DLD1 (cell line): ENCODE measurements around the gene UPF1.

Experiments
- in situ Hi-C: cut with HindIII; loops from 2 replicates; pipeline ENCODE4 v1.10.0; 2017; ENCODE audit warnings: low sequenced_read_pairs

UPF1 gene

DNA sequence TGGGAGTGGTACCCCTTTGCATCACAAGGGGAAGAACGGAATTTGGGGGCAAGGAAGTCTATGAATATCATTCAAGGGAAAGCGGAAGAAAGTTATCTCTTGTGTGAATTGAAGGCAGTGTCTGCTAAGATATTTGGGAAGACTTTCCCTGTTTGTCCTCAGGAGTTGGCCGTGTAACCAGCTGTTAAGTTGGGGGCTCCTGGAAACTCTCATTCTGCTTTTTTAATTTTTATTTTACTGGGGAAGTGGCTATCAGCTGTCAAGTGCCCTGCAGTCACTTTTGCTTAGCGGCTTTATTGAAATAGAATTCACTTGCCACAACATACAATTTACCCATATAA lies 2.9 kb downstream of the UPF1 start:
- in situ Hi-C loops: no loop called here

DNA sequence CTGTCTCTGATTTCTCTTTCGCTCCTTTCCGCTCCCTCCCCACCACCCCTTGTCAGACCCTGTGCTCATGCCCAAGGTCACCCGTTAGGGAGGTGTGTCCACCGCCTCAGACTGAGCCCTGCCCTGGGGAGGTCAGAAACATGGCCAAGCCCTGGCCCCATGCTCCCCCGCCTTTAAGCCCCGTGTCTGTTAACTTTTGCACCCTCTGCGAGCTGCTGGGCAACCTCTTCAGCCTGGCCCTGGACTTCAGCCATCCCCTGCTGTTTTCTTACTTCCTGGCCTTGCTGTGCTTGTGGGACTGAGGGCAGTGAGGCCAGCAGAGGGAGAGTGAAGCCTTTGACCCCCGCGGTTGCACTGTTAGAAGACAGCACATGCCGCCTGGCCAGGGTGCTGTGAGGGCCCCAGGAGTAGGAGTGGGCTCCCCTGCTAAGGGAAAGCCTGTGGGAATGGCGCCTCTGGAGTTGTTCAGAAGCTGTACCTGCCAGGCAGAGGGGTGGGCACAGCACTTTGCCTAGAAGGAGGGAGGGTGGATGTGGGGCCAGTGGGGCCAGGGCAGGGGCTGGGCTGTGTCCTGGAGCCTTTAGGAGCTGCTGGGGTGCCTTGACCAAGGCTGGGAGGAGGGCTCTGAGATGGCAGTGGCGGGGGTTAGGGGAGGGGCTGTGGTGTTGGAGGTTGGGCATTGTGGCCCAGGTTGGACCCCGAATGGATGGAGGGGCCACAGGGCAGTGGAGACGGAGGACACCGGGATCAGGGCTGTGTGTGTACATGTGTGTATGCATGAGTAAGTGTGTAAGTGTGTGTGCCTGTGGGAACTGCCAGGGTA lies 7.9 kb downstream of the UPF1 start:
- in situ Hi-C loops: no loop called here

DNA sequence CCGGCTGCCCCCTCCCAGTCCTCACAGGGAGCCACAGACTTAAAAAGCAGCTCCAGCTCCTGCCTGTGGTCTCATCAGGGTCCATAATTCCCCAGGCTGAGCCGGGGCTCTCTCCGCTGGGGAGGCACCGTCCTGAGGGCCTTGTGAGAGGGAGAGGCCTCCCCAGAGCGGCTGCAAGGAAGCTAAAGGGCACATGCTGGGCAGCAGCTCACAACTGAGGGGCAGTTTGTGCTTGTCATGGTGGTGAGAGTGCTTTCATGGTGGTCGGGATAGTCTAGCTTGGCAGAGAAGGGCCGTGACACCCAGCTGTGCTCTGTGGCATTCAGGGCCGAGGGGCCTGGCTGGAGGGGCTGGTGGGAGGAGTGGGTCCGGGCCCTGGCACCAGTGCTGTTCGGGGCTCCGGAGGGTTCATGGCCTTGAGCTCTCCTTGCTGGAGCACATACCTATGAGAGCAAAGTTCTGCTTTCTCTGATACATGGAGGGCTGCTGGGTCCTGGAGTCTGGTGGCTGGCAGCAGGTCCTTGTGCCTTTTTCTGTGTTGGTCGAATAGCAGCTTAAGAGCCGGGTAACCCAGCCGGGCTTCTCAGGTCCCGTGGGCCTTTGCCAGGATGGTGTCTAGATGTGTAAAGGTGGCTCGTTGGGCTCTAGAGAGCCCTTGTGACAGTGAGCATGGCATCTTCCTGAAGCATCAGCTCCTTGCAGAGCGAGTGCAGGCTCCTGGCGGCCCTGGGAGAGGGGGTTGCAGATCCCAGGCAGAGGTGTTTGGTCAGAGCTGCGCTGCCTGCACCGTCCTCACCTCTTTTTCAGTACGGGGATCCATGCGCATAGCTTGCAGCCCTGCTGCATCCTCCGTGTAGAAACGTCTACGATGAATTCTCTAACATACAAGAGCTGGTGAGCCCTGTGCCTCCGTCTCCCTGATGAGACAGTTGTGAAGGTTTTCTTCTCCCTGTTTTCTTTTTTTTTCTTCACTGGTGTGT lies 8.8 kb downstream of the UPF1 start:
- in situ Hi-C loops: no loop called here

DNA sequence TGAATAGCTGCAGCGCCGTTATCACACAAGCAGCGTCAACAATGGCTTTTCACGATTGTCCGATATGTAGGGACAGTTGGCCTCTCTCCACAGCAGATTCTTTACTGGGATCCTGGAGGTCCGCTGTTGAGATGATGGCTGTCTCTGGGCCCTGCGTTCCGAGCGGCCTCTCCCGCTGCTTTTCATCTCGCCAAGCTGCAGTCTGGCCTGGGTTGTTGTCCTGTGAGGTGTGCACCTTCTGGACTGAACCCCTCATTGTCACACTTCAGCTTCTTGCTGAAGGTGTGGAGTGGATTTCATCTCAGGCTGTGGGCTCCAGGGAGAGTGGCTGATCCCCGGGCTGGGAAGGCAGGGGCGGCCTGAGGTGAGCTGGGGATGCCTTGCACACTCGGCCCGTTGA lies 9.6 kb downstream of the UPF1 start:
- in situ Hi-C loops: no loop called here

DNA sequence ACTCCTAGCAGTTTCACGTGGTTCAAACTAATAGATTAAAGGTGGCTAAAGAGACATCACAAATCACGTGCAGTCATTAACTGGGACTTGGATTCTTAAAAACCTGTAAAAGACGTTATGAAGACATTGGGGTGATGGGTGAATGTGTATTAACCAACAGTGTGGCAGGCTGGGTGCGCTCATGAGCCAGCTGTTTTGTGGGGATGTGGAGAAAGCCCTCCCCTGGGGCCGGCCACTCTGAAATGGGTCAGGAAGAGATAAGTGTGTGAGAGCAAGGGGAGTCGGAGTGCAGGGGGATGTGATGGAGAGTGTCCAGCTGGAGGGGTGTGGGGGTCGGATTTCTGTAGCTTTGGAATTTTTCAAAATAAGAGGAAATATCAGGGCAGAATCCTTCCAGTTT lies 10.4 kb downstream of the UPF1 start:
- in situ Hi-C loops: no loop called here

DNA sequence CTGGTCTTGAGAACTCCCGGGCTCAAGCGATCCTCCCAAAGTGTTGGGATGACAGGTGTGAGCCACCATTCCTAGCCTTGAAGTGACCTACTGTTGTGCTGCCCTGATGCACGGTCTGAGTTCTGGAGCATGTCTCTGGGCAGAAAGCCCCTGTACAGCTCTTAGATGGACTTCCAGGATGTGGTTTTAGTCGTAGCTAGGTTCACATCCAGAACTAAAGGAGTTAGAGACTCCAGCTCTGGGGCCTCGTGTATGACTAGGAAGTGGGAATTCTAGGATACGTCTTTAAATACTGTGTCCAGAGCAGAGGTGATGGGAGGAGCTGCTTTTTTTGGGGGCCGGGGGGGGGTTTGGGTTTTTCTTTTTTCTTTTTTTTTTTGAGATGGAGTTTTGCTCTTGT lies 12.2 kb downstream of the UPF1 start:
- in situ Hi-C loops: no loop called here

DNA sequence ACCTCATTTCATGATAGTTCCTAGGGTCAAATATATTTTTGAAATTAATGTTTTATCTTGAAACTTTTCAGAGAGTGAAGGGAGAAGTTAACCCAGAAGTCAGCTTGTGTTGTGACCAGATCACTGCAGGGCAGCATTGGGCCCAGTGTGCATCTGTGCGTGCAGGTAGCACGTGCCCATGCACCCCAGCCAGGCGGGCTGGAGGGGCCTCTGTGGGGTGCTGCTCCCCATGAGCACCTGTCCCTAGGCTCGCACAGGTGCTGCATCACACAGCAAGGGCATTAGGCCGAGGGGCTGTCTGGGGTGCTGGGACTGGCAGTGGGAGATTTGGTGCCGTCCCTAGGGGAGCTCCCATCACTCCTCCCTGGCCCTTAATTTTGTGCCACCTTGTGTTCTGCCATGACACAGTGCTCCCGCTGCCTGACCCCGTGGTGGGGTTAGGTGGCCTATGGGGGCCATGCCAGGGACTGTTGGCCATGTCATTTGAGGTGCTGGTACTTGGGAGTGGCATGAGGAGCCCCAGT lies 13.1 kb downstream of the UPF1 start:
- in situ Hi-C loops: no loop called here

DNA sequence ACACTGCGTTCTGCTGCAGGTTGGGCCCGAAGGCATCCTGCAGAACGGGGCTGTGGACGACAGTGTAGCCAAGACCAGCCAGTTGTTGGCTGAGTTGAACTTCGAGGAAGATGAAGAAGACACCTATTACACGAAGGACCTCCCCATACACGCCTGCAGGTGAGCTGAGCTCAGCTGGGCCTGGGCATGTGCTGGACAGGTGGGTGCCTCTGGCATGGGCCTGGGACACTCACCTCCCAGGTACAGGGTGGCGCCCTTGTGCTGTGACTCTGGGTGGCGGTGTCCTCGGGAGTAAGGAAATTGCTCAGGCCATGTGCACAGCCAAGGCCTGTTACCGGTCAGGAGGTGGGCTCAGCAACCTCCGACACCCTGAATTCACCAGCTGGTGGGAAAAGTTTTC lies 14.2 kb downstream of the UPF1 start:
- in situ Hi-C loops: no loop called here

DNA sequence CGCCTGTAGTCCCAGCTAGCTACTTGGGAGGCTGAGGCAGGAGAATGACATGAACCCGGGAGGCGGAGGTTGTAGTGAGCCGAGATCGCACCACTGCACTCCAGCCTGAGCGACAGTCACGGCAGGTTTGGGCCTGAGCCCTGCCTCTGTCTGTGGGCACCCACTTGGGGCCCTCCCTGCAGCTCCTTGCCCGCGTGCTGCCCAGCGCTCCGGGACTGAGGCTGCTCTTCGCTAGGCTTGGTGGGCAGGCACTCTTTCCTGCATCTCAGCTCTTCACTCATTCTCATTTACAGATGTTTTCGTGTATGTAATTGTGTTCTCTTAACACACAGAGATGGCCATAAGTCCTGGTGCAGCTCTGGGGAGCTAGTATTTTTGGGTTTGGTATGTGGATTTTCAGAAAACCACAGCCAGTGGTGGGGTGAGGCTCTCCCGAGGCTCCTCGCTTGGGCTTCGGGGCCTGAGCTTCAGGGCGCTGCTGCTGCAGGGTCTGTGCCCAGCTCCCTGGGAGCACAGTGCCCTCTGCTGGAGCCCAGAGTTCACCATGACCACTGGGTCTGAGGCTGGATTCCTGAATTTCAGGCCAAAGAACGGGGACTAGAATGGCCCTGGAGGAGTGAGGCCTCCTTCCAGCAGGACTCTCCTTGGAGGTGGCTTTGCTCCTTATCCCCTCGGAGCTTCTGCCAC lies 15.2 kb downstream of the UPF1 start:
- in situ Hi-C loops: no loop called here

DNA sequence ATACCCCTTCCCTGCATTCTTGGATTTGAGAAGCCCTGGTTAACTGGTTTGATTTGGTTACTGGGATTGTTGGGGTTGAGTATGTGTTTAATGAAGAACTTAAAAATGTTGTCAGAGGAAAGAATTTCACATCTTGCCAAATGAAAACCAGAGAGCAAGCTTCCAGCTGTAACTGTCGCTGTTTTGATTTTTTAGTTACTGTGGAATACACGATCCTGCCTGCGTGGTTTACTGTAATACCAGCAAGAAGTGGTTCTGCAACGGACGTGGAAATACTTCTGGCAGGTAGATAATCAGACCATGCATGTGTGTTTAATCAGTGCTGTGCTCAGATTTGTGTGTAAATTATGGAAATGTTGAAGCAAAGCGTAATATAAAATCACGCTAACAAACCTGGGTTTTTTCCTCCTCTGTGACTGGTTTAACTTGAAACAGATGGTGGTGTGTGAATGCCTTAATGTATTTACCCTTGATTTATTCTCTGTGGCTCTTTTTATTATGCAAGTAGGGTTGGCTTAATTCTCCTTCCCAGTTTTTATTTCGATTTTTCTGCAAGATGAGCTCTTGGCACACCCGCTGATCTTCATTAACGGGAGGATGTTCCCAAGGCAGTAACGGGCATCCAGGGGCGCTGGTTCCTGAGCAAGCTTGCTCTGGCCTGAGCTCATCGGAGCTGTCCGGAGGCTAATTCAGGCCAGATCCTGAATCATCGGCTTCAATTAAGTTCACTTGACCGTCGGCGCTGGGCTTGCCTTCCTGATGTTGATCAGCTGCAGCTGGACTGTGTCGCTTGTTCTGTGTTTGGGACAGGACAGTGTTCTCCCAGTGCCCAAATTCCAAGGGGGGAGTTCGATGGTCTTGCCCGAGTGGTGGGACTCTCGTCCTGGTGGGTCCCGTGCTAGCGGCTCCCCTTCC lies 16.0 kb downstream of the UPF1 start:
- in situ Hi-C loops: no loop called here

DNA sequence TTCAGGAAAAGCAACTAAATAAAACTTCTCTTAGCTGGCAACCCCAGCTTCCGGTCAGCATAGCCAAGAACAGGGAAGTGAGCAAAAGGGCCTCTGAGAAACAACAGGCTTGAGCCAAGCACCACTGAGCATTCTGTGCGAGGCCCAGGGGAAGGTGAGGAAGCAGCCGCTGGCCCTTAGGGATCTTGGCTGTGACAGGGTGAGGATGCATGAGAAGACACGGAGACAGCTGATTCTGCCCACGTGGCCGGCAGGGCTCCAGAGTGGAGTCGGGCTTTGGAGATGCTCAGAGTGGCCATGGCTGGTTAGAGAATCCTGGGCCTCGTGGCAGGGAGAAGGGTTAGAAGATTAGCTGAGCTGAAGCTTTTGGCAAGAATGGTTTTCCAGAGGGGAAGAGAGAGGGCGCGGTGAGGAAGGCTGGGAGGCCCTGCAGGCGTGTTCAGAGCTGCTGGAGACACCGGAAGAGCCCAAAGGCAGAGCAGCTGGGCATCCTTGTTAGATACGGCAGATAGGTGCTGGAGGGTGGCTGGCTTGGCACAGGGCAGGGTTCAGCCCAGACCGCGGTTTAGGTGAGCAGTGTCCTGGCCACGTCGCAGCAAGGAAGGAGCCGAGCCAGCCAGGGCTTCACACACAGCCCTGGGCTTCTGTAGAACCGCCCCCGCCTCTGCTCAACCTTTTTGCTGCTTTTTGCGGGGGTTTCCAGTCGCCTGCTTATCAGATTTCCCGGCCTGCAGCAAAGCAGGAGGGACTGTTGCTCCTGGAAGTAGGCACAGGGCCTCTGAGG lies 17.3 kb downstream of the UPF1 start:
- in situ Hi-C loops: no loop called here

DNA sequence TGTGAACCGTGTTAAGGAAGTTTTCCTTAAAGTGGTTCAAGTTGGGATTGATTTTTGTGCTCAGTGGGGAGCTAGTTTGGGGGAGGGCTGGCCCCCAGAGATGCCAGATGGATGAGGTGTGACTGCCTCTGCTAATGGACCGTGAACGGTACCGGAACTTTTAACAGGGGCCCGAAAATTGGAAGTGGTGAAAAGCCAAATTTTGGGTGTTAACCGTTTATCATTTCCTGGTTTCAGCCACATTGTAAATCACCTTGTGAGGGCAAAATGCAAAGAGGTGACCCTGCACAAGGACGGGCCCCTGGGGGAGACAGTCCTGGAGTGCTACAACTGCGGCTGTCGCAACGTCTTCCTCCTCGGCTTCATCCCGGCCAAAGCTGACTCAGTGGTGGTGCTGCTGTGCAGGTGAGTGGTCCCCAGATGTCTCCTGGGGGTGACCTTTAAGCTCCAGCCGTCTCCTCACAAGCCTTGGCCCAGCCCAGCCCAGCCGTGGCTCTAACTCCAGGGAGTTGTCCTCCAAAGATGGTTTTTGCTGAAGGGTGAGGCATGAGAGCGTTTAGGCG lies 18.2 kb downstream of the UPF1 start:
- in situ Hi-C loops: no loop called here

DNA sequence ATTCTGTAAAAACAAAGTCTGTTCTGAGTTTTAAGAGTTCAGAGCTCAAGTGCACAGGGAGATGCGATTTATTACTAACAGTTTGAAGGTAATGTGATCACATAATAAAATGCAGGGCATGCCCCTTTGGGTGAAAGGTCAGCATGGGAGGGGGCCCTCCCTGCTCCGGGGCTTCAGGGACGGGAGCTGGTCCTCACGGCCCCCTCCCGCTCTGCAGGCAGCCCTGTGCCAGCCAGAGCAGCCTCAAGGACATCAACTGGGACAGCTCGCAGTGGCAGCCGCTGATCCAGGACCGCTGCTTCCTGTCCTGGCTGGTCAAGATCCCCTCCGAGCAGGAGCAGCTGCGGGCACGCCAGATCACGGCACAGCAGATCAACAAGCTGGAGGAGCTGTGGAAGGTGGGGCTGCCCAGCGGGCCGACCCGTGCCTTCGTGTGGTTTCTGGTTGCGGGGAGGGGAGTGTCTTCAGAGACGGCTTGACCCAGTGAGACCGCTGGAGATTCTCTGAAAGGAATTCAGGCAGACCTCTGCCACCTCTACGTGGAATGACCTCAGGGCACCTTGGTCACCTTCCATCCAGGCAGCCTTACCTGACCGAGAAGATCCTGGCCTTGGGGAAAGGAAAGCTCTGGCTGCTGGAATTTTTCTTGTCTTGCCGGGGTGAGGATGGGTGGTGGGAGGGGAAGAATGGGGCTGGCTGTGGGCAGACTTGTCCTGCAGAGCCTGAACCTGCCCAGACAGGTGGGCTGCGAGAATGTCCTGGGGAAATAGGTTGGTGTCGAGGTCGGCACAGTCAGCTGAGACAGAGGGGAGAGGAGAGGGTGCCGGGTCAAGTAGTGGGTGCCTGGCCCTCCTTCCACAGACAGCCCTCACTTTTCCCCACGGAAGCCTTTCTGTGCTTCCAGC lies 19.0 kb downstream of the UPF1 start:
- in situ Hi-C loops: no loop called here

DNA sequence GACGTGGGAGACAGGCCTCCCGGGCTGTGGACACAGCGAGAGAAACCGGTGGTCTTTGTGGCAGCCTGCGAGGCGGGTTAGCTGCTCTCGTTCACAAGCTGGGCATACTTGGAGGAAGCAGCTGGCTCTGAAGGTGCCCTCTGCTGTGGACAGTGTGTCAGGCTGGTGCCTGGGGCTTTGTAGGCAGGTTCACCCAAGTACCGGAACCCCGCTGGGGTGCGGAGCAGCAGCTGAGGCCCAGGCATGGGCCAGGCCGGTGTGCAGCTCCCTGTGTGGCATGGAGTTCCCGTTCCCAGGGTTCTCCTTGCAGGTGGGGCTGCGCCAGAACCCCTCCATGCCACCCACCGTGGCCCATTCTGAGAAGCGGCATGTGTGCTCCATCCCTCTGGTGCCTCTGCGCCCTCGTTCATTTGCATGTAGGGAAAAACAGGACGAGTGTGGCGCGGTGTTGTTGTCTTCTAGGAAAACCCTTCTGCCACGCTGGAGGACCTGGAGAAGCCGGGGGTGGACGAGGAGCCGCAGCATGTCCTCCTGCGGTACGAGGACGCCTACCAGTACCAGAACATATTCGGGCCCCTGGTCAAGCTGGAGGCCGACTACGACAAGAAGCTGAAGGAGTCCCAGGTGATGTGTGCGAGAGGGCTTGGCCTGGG lies 20.0 kb downstream of the UPF1 start:
- in situ Hi-C loops: no loop called here

DNA sequence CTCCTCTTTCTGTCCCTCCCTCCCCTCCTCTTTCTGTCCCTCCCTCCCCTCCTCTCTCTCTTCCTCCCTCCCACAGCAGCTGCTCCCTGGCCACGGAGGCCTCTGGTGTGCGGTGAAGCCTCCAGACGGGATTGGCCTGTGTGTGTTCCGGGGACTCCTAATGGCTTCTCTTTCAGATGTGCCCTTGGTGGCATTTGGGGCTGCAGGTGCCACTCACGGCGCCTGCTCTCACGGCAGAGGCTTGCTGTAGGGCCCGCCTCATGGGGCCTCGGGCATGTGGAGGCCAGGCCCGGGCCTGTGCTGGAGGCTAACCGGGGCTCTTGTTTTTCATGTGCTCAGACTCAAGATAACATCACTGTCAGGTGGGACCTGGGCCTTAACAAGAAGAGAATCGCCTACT lies 20.9 kb downstream of the UPF1 start:
- in situ Hi-C loops: no loop called here

DNA sequence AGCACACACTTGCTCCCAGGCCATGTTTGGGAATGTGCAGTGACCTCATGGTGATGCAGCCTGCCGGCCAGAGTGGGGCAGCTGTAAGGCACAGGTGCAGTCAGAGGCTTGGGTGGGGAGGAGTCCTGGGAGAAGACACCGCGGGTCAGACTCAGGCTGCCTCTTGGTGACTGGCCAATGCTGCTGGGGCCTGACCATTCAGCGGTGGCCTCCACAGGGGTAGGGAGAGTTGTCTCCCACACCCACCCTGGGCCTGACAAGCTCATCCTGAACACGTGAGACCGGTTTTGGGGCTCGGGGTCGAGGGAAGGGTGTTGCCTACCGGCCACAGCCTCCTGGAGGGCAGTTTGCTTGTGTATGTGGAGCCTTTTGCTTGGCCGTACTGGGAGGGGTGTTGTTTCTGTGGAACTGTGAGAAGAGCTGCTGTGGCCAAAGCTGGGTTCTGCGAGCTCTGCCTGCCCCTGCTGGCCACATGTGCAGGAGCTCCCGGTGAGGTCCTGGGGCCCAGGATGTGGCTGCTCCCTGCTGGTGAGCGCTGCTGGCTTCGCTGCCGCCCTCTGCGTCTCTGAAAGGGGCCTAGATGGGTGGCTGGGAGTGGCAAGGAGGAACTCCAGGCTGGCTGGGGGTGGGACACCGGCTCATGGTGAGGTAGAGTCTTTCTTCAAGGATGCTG lies 22.1 kb downstream of the UPF1 start:
- in situ Hi-C loops: no loop called here

DNA sequence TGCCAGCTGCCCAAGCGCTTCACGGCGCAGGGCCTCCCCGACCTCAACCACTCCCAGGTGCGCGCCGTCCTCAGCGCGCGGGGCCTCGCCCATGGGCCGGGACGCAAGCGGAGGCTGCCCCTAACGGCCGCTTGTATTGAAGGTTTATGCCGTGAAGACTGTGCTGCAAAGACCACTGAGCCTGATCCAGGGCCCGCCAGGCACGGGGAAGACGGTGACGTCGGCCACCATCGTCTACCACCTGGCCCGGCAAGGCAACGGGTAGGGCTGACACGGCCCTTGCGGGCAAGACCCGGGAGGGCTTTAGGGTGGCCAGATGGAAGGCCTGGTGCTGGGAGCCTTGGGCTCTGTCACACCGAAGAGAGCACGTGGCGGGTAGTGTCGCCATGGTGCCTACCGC lies 23.2 kb downstream of the UPF1 start:
- in situ Hi-C loops: no loop called here
